NCI-H345 (cell line): Measurements from ENCODE around the gene OR4Q3.
"Not testable (repeated sequence)": the region's sequence is repeated elsewhere in the genome, so short reads cannot be mapped to it uniquely, and the experiment has no call there.

Experiments
- DNase-seq: peaks from one replicate; lab custom pipeline; 2025; lab: John Stamatoyannopoulos, UW

Gene OR4Q3

DNA sequence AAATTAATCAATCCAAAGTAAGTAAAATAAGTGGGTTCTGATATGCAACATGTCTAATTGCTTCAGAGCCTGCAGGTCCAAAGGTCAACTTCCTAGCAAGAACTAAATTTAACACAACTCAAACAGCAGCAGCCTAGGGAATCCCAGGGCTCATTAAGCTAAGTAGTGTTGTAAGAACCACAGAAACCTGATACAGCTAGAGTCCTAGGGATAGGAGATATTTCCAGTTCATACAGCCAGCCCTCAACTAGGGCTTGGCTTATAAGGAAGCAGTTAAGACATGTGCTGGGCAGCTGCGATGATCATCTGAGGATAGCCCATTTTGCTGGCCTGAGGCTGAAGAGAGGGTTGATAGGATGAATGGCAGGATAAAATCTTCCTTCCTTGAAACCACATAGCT, at the start of gene OR4Q3:
TSS of gene OR4Q3 (plus strand) at position 316 of the 400 bp plus-strand sequence.
- DNase-seq = no peak

DNA sequence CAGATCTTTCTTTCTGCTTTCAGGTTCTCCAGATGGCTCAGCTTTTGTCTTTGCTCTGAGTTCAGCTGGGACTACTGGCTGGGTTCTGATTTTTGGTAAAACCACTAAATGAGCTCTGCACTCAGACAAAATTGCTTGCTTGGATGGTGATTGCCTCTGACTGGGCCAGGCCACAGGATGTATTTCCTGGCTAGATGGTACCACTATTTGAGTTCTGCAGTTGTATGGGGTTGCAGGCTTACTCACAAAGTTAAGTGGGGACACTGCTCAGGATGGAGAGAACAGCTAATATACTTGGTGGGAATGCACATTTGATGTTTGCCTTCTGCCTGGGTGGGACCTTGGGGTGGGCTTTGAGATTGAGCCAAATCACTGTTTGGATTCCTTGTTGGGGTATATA, 14.0 kb upstream of the OR4Q3 start:
- no peak for DNase-seq

DNA sequence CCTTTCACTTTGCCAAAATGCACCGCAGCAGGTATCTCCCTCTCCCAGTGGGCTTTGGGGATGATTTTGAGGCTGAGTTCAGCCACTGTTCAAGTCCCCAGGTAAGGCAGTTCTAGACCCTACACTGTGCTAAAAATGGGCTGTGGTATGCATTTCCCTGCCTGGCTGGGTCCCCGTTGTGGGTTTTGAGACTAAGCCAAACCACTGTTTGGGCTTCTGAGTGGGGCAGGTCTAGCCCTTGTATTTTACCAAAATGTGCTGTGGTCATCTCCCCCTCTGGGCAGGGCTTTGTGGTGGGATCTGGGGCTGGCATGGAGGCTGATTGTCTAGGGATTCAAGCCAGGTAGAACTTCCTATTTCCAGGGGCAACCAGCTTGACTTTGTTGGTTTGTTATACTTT, 13.6 kb upstream of the OR4Q3 start:
- DNase-seq = no peak

DNA sequence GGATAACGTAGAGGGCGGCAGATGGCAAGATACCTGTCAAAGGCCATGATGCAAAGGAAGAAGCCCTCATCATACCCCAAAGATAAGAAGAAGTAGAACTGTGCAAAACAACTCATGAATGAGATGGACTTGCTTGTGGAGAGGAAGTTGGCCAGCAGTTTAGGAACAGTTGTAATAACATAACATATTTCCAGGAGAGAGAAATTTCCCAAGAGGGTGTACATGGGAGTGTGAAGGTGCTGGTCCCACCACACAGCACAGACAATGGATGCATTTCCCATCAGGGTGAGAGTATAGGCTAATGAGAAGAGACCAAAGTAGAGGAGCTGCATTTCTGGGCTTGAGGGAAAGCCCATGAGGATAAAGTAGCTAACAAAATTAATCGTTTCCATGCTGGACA, 9.5 kb upstream of the OR4Q3 start:
- not testable (repeated sequence) for DNase-seq

DNA sequence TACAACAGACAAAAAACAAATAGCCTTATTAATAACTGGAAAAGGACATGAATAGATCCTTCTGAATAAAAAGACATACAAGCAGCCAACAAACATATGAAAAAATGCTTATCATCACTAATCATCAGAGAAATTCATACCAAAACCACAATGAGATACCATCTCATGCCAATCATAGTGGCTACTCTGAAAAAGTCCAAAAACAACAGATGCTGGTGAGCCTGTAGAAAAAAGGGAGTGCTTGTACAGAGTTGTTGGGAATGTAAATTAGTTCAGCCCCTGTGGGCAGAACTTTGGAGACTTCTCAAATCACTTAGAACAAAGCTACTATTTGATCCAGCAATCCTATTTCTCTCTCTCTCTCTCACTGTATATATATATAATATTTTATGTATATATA, 8.9 kb downstream of the OR4Q3 start:
- DNase-seq = not testable (repeated sequence)

DNA sequence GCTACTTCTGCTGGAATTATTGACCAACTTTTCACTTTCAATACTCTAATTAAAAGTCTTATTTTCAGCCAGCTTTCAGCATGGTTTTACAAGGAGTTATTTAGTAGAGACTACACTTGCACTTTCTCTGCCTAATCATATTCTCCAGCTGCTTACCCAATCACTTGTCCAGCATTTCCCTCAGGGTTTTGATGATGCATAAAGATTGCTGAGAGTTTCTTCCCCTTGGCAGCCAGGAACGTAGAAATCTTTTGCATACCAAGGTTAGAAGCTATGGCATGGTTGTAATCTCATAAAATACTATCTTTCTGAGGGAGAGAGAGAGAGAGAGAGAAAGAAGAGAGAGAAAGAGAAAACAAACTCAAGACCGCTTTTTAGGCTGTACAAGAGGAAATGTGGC, 10.8 kb downstream of the OR4Q3 start:
- no peak for DNase-seq

DNA sequence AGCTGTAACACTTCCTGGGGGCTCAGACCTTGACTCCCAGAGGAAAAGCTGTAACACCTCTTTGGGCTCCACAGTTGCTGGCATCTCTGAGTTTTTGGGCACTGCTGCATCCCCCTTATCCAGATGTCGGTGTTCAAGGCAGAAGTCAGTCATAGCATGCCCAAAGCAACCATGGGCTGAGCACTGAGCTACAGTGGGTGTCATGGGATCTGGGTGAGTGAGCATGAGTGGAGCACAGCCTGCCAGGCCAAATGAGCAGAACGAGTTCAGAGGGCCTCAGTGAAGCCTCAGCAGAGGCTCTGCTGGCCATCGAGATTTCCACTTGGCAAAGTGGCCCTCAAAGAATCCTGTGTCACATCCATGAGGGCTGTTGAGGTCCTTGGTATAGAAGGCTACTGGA, 28.1 kb downstream of the OR4Q3 start:
- not testable (repeated sequence) for DNase-seq

DNA sequence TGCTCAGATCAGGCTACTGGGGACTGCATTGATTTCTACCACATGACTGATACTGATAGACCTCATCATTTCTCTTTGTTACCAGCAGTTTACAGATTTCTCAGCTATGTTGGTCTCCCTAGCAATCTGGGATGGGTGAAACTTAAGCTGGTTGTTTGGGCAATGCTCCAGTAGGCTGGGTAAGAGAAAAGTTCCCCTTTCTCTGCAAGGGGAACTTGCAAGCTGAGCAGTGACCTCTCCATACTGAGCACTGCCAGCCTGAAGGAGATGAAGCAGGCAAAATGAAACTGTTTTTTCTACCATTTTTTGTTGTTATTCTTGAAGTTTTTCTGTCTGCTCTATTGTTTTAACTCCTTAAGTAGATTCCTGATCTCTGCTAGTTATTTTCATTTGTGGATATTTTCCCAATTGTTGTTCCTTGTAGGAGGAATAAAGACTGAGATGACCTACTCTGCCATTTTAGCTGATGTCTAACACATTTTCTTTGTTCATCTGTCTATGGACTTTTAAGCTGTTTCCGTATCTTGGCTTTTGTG, 28.6 kb downstream of the OR4Q3 start:
- no peak for DNase-seq

DNA sequence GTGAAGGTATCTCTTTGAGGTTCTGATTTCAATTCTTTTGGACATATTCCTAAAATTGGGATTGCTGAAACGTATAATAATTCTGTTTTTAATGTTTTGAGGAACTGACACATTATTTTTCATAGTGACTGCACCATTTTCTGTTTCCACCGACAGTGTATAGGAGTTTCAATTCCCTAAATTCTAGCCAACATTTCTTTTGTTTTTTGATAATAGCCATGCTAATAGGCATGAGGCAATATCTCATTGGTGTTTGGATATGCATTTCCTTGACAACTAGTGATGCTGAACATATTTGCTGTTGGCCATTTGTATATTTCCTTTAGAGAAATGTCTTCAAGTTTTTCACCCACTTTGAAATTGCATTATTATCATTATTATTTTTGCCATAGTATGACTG, 29.1 kb downstream of the OR4Q3 start:
- DNase-seq = not testable (repeated sequence)

DNA sequence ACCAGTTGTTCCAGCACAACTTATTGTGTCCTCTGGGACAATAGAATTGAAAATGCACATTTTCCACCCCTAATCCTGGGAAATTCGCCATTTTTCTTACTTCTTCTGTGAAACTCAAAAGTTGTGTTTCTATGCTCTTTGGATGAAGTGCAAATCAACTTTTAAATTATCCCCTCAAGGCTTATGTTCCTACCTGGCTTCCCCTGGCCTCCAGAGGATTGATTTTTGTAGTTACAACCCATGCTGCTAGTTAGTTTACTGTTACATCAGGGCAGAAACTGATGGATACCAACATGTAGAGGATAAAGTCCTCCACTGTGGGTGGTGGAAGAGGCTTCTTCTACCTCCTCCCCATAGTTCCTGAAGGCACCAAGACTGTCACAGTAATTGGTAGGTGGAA, 29.8 kb downstream of the OR4Q3 start, which contains the start of gene OR4M1:
TSS of gene OR4M1 (plus strand) at position 301 of the 400 bp plus-strand sequence. CDS start 6,819 bp downstream, outside the sequence.
- DNase-seq = not testable (repeated sequence)

DNA sequence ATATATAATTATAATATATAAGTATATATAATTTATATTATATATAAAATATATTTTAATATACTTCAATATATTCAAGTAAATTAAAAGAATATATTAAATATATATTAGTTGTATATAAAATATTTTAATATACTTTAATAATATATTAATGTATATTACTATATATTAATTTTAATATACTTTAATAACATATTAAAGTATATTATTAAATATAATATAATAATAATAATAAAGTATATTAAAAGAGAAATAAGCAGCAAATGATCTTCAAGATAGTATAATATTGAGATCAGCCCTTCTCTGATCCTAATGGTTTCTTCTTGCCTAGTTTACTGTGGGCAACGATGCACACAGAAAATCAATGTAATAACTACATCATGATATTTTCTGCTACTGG, 32.2 kb downstream of the OR4Q3 start:
- no peak for DNase-seq

DNA sequence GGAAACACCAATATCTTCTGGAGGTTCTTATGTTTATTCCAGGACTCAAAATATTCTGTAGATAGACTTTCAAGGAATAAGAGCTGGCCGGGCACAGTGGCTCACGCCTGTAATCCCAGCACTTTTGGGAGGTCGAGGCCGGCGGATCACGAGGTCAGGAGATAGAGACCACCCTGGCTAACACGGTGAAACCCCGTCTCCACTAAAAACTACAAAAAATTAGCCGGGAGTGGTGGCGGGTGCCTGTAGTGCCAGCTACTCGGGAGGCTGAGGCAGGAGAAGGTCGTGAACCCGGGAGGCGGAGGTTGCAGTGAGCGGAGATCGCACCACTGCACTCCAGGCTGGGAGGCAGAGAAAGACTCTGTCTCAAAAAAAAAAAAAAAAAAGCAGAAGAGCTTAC, 42.5 kb downstream of the OR4Q3 start:
- DNase-seq = not testable (repeated sequence)

DNA sequence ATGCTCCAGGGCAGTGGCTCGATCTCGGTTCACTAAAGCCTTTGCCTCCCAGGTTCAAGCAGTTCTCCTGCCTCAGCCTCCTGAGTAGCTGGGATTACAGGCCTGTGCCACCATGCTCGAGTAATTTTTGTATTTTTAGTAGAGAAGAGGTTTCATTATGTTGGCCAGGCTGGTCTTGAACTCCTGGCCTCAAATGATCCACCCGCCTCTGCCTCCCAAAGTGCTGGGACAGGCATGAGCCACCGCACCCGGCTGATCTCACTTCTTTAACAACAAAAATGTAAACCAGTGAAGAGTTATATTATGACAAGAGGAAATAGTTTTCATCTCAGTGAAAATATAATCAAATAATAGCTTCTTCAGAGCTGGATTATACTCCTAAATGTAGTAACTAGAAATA, 43.9 kb downstream of the OR4Q3 start:
- DNase-seq = not testable (repeated sequence)

DNA sequence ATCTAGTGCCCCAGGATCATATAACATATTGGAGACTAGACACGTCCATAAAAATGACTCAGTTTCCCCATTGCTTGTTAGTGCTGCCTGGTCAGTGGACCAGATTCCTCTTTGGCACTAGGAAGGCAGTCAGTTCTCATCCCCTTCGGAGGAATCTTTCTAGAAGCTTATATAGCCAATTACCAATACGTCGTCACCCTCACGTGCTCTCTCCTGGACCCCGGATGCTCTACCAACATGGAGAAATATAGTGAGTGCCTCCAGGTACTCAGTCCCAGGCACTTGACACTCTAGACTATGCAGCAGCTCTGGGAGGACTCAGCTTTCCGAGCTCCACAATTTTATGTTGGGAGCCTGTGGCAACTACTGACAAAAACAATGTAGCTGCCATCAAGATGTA, 44.8 kb downstream of the OR4Q3 start:
- DNase-seq = not testable (repeated sequence)

DNA sequence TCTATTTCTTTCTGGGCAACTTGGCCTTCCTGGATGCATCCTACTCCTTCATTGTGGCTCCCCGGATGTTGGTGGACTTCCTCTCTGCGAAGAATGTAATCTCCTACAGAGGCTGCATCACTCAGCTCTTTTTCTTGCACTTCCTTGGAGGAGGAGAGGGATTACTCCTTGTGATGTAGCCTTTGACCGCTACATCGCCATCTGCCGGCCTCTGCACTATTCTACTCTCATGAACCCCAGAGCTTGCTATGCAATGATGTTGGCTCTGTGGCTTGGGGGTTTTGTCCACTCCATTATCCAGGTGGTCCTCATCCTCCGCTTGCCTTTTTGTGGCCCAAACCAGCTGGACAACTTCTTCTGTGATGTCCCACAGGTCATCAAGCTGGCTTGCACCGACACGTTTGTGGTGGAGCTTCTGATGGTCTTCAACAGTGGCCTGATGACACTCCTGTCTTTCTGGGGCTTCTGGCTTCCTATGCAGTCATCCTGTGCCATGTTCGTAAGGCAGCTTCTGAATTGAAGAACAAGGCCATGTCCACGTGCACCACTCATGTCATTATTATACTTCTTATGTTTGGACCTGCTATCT, 53.2 kb downstream of the OR4Q3 start:
- not testable (repeated sequence) for DNase-seq
